AG09319 (cell line): ENCODE results near the gene C13orf46.

Experiments used
- DNase-seq: peaks from one replicate; pipeline ENCODE4 v3.0.0-alpha.2; 2010; ENCODE audit warnings: low read depth; ENCODE audit errors: extremely low read depth
- CTCF ChIP-seq: IDR thresholded peaks from 2 replicates; pipeline ENCODE4 v1.5.1; 2011; ENCODE audit warnings: low read depth, mild to moderate bottlenecking, inconsistent platforms, low read length, moderate library complexity

The C13orf46 gene

GRCh38 chr13:113976711-113977684 lies 3.1 kb upstream of the C13orf46 start:
- no peak for TF ChIP-seq CTCF
- DNase-seq, result peak; percentile 15

DNA sequence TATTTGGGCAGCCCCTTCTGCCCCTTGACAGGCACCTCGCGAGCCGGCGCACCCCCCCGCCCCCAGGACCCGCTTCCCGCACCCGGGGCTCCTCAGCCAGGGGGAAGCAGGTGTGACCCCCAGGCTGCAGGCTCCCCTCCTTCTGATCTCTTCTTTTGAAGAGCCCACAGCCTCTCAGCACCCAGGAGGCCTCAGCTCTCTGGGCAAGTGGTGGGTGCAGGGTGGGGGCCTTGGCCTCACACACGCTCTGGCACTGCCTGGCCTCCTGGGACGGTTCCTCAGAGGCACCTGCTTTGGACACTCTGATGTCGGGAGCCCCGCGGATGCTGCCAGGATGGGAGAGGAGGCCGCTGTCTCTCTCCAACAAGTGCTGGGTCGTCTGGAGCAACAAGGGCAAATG lies 1.5 kb upstream of the C13orf46 start:
- no peak for TF ChIP-seq CTCF

GRCh38 chr13:113974304-113975281 lies 717 bp upstream of the C13orf46 start:
- no peak for DNase-seq
- TF ChIP-seq CTCF, result no peak

More for the DNA sequence above, 1.5 kb upstream of the C13orf46 start:
- no peak for DNase-seq

DNA sequence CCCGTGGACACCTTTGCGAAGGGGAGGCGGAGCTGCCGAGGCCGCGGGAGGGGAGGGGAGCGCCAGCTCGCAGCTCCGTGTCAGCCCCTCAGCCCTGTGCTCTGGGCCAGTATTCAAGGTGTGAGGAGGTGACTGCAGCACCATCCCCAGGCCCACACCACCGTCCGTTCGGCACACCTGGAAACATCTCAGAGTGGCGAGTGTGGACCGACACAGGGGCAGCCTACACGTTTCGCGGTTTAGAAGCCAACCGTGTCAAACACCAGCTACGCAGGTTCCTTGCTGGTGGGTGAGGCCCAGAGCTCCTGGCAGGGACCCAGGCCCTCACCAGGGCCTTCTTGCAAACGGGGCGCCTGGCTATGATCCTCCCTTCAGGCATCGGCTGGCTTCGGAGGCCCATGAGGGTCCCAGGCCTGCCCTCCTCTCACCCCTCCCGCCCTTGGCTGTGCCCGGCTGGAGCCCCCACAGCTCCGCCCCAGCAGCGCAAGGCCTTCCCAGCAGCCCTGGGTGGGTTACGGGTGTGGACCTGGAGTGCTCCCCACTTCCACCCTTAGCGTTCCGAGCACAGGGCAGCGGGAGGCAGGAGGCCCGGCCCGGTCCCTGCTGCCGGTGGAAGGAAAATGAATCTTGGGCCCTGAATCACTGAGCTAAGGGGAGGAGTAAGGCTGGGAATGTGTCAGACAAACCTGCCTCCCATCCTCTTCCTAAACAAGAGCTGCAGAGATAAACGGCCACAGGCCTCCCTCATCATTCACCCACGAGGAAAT lies 1.2 kb downstream of the C13orf46 start:
- TF ChIP-seq CTCF, result no peak
- DNase-seq, result no peak

- TF ChIP-seq CTCF, result no peak
- DNase-seq, result no peak
Measured at GRCh38 chr13:113971471-113972231, 2.2 kb downstream of the C13orf46 start.

DNA sequence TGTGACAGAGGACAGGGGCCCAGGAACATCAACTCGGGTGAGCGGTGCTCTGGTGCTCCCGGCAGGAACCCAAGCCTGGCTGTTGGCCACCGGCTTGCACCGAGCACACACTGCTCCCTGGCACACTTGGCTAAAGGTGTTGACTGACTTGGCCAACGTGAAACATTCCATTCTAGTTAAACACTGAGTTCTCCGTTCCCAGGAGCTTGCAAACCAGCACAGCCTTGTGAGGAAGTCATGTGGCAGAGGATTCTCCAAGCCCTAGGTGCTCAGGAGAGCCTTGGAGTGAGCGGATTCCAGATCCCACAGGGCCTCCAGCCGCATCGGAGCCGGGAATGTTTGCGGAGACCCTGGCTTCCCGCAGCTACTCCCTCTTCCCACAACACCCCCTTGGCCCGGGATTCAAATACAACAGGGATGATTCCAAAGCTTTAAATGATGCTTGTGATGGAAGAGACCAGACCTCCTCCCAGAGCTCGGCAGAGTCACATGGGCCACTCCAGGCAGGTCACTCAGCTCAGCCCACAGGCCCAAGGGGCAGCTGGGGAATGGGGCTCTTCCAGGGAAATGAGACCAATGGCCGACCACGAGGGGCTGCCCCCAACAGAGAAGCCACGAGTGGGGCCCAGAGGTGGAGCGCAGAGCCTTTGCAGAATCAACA lies 2.9 kb downstream of the C13orf46 start:
- DNase-seq, result no peak
- no peak for TF ChIP-seq CTCF
